ENCODE results near the gene KCNV2.
"Not testable (repeated sequence)": the region's sequence is repeated elsewhere in the genome, so short reads cannot be mapped to it uniquely, and the experiment has no call there.

The KCNV2 gene

GRCh38 chr9:2717385-2717784 lies at the start of gene KCNV2:
Gene KCNV2, plus strand, starts transcription at chr9:2717510. Its CDS starts 230 bp downstream, at chr9:2717740.
- DNase-seq (ENCODE audit: low read depth) = no peak

- no peak for DNase-seq (ENCODE audit: low read depth)
These were observed 44.1 kb upstream of the KCNV2 start for GRCh38 chr9:2673161-2673560.

GRCh38 chr9:2674141-2674824 lies 43.0 kb upstream of the KCNV2 start:
- no peak for DNase-seq (ENCODE audit: low read depth)

GRCh38 chr9:2675834-2676233 lies 41.5 kb upstream of the KCNV2 start:
- no peak for DNase-seq (ENCODE audit: low read depth)

GRCh38 chr9:2676466-2676865 lies 40.8 kb upstream of the KCNV2 start:
- no peak for DNase-seq (ENCODE audit: low read depth)

DNA sequence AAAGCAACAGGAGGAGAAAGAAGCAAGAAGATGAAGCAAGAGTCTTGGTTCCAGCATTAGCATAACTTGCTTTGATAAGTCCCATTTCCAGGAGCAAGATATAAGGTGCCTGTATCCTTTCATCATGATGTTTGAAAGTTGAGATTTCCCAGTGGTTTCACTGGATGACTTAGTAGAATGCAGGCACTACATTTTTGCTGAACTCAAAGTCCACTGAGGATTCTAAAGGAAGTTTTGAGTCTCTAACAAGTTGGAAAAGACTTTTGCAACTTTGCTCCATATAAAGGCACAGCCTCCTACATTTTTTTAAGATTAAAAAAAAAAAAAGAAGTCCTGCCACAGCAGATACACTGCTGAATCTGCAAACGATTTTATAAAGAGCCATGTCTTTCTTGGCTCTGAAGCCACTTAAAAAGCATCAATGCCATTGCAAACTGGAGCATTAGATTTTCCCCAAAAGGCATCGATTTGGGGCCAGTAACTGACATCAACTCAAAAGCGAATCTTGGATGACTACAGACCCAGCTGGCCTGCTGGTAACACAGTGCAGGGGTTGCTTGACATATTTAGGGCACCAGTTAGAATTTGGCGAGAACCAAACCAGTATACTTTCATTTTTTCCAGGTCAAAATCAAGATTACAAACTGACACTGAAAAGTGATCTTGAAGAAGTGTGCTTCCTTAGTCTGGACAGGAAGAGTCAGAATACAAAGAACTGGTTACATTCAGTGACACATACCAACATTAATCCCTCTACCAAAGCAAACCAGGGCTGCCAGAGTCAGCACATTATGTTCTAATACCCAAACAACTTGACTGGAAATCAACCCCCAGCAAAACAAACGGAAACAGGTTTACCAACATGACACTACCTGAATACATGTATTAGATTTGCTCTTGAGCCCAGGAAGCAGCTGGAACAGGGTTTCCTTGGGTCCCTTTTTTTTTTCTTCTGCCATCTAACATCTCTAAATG lies 39.1 kb upstream of the KCNV2 start:
- no peak for DNase-seq (ENCODE audit: low read depth)

- no peak for DNase-seq (ENCODE audit: low read depth)
These were observed 38.3 kb upstream of the KCNV2 start for GRCh38 chr9:2679011-2679410.

GRCh38 chr9:2681981-2682380 lies 35.3 kb upstream of the KCNV2 start:
- DNase-seq (ENCODE audit: low read depth) = no peak

GRCh38 chr9:2686911-2687310 lies 30.4 kb upstream of the KCNV2 start:
- DNase-seq (ENCODE audit: low read depth) = no peak

GRCh38 chr9:2688636-2689035 lies 28.7 kb upstream of the KCNV2 start:
- DNase-seq (ENCODE audit: low read depth) = no peak

GRCh38 chr9:2691212-2691611 lies 26.1 kb upstream of the KCNV2 start:
- no peak for DNase-seq (ENCODE audit: low read depth)

DNA sequence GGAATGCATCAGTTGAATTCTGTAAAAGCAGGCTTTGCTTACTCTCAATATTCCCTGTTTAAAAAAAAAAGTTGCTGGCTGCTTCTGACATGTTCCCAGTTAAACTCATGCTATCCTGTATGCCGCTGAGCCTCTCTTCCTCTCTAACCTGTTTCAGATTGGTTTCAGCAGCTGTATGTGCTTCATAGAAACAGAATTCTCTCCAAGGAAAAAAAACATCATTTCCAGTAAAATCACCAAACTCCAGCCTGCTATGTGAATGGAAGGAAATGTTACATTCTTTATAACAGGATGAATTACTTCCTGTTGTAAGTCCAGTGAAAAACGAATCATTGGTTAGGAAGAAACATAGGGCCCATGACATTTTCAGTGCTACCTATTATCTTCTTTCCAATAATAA lies 25.7 kb upstream of the KCNV2 start:
- no peak for DNase-seq (ENCODE audit: low read depth)

DNA sequence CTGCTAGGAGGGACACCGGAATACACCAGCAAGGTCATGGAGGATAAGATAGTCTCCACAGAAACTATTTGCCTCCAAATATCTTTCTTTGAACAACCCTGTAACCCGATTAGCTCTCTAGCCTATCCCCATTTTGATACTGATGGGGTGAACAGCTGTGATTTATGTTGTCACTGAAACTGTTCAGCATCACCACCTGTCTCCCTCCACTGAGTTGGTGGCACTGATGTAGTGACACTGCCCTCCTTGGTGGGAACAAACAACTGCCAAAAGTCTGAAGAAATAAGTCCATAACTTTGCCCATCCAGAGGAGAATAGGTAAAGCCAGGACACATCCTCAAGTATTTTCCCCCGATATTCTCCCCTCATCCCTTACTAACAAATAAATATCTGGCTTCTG lies 24.3 kb upstream of the KCNV2 start:
- no peak for DNase-seq (ENCODE audit: low read depth)

DNA sequence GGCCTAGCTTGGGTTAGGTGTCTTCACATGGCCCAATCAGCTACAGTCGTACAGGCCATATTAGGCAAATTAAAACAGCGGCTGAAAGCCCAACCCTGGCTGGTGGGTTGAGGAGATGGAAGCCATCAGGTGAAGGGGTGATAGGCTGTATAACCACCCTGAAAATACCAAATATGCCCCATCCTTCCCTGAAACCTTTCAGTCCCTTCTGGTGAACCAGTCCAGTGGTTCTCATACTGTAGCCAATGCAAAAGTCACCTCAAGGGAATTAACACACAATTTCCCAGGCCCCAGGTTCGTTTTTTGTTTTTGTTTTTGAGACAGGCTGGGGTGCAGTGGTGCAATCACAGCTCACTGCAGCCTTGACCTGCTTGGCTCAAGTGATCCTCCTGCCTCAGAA lies 19.8 kb upstream of the KCNV2 start:
- DNase-seq (ENCODE audit: low read depth) = no peak

DNA sequence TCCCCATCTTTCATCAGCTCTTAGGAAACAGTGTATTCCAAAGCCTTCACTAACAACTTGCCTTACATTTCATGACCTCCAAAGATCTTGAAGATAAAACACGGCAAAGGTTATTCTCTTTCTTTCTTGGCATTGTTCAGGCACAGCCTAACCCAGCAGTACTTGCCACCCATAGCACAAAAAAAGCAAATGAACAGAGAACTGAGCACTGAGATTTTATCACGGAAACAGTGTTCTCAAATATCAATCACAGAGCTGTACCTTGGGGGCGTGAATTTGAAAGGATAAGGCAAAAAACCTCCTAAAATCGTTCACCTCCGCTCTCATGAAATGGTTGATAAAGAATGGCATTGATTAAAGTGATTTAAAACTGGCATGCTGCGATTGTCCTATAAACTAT lies 16.9 kb upstream of the KCNV2 start:
- no peak for DNase-seq (ENCODE audit: low read depth)

- no peak for DNase-seq (ENCODE audit: low read depth)
These were observed 16.3 kb upstream of the KCNV2 start for GRCh38 chr9:2700909-2701550.

GRCh38 chr9:2704504-2704903 lies 12.8 kb upstream of the KCNV2 start:
- no peak for DNase-seq (ENCODE audit: low read depth)

DNA sequence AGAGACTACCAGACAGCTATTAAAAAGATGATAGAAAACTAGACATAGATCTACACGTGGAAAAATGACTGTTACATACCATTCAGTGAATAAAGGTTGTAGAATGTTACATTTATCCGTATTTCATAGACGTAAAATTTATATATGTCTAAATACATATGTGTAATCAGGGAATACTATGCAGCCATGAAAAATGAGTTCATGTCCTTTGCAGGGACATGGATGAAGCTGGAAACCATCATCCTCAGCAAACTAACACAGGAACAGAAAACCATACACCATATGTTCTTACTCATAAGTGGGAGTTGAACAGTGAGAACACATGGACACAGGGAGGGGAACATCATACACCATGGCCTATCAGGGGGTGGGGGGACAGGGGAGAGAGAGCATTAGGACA lies 10.1 kb upstream of the KCNV2 start:
- not testable (repeated sequence) for DNase-seq (ENCODE audit: low read depth)

- DNase-seq (ENCODE audit: low read depth) = no peak
These were observed 7.6 kb upstream of the KCNV2 start for GRCh38 chr9:2709645-2710101.

DNA sequence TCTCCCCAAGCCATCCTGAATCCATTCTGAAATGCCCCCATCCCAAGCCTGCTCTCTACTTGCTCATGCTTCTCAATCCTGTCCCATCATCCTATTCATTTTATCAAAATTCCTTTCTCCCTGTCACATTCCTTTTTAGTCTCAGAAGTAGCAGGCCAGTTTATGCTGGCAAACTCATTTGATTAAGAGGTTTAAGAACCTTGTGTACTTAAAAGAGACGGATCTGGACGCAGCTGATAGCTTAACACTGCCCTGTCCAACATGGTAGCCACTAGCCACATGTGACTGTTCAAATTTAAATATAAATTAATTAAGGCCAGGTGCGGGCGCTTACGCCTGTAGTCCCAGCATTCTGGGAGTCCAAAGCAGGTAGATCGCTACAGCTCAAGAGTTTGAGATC lies 5.6 kb upstream of the KCNV2 start:
- DNase-seq (ENCODE audit: low read depth) = no peak

DNA sequence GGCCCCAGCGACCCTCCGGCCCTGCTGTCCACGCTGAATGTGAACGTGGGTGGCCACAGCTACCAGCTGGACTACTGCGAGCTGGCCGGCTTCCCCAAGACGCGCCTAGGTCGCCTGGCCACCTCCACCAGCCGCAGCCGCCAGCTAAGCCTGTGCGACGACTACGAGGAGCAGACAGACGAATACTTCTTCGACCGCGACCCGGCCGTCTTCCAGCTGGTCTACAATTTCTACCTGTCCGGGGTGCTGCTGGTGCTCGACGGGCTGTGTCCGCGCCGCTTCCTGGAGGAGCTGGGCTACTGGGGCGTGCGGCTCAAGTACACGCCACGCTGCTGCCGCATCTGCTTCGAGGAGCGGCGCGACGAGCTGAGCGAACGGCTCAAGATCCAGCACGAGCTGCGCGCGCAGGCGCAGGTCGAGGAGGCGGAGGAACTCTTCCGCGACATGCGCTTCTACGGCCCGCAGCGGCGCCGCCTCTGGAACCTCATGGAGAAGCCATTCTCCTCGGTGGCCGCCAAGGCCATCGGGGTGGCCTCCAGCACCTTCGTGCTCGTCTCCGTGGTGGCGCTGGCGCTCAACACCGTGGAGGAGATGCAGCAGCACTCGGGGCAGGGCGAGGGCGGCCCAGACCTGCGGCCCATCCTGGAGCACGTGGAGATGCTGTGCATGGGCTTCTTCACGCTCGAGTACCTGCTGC lies 839 bp downstream of the KCNV2 start:
- no peak for DNase-seq (ENCODE audit: low read depth)

DNA sequence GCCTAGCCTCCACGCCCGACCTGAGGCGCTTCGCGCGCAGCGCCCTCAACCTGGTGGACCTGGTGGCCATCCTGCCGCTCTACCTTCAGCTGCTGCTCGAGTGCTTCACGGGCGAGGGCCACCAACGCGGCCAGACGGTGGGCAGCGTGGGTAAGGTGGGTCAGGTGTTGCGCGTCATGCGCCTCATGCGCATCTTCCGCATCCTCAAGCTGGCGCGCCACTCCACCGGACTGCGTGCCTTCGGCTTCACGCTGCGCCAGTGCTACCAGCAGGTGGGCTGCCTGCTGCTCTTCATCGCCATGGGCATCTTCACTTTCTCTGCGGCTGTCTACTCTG lies 1.4 kb downstream of the KCNV2 start:
- no peak for DNase-seq (ENCODE audit: low read depth)

Data from stimulated activated CD8-positive, alpha-beta memory T cell treated with anti-CD3 and anti-CD28 coated beads, Interleukin-15, amount 100 ng/mL, for 24 hours (primary cell).